GM21515 (cell line): ENCODE data around the gene CNTNAP2.

Experiments
- ATAC-seq: cut with Tn5 transposase; IDR thresholded peaks from one replicate; pipeline ENCODE4 v1.9.1; 2021; ENCODE audit not compliant: unreplicated experiment

The CNTNAP2 gene

GRCh38 chr7:146982482-146982881, 865.9 kb downstream of the CNTNAP2 start:
- ATAC-seq = no peak

- no peak for ATAC-seq
Measured at GRCh38 chr7:146991596-146991995, 875.0 kb downstream of the CNTNAP2 start.

- ATAC-seq = no peak
Measured at GRCh38 chr7:146993764-146994163, 877.2 kb downstream of the CNTNAP2 start.

GRCh38 chr7:147008530-147008929, 891.9 kb downstream of the CNTNAP2 start:
- ATAC-seq = no peak

DNA sequence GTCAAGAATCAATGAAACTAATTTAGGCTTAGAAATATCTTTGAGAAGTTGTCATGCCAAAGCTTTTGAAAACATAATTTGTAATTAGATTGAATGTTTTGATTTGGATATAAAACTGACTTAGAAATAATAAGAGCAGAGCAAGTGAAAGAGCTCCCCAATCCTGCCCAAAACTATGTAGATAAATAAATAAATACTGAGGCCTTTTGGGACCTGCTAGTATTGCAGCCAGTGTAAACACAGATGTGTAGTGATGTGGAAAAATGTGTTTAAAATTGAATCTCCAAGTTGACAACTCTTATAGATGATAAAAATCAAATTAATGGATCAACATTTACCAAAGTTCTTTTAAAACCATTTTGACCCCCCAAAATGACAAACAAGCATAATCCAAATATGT, 896.1 kb downstream of the CNTNAP2 start:
- ATAC-seq = no peak

- no peak for ATAC-seq
Measured at GRCh38 chr7:147013825-147014224, 897.2 kb downstream of the CNTNAP2 start.

DNA sequence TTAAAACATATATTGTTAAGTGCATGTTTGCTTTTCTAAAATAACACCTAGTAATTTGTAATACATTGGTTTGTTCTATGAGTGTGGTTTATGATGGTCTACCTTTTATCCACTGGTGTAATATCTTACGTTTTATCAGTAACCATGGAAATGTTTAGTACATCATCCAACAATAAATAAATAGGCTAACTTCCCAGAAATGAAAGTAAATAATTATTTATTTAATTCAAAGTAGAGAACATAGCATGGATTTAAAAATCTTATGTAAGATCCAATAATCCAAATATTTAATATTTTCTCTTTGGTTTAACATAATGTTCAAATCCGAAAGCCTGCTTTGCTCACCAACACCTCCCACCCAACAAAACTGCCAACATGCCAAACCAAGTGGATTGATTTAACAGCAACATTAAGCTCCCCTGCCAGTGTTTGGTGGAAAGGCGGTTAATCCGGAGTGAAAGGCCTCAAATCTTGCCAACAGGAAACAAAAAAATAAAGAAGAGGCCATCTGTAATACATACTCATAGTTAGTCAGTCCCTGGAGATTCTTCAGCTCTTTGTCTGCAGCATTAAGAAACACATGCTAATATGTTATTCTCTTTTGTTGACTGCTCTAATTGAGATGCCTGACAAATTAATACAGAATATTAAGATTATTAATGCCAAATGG, 897.8 kb downstream of the CNTNAP2 start:
- no peak for ATAC-seq

- no peak for ATAC-seq
Measured at GRCh38 chr7:147015999-147016398, 899.4 kb downstream of the CNTNAP2 start.

DNA sequence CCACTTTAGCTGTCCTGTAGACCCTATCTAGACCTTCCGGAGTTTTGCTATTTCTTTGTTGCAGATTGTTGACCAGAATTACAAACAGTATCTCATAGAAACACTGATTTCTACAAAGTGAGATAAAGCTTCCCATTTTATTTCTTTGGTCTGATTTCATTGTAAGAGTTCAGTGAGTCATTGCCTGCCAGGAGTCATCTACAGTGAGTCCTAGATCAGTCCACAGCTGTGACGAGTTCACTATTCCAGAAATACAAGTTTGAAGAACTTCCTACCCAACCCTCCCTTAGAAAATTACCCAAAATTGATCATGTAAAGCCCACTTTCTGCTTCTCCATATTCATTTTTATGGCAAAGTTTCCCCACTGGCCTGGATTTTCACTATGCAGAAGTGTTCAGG, 905.5 kb downstream of the CNTNAP2 start:
- no peak for ATAC-seq

DNA sequence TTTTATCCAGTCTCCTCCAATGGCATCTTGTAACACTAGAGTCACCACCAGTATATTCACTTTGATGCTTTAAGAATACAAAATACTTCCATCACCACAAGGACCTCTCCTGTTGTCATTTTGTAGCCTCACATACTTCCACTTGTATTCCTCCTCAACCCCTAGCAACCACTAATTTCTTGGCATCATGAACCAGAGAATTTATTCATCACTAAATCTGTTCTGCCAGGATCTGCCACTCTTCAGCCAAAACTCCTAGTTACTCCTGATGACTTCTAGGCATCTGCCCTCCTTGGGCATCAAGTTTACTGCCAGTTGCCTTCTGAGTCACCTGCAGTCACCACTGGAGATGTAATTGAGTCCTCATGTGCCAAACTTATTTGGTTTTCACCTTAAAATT, 906.8 kb downstream of the CNTNAP2 start:
- no peak for ATAC-seq

GRCh38 chr7:147029953-147030352, 913.4 kb downstream of the CNTNAP2 start:
- no peak for ATAC-seq

DNA sequence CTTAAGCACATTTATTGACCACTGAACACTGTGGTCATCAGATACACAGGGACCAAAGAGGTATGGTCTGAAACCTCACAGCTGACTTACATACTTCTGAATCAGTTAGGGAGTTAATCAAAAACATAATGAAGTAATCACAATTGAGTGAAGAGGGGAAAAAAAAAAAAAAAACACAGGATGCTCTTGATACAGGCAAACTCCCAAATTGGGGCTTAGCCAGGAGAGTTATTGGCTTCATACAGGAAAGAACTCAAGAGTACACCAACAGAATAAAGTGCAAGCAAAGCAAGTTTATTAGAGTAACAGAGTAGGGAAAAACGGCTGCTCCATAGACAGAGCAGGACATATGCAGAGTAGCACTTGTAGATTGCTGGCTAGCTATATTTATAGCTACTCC, 917.0 kb downstream of the CNTNAP2 start:
- no peak for ATAC-seq

DNA sequence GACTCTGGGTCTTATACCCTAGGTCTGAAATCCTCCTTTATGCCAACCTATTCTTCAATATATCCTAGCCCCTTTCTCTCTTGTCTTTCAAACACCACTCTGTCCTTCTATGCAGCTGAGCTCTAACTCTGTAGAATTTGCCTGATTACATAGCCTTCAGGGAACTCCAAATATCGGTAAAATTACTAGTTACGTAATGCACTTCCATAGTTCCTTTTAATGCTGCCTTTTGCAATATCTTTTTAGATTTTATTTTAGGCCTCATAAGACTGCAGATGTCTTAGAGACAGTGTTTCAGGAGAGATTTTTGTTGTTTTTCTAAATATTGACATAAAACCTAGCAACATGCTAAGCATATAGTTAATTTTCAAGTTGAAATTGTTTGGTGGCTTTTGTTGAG, 924.8 kb downstream of the CNTNAP2 start:
- no peak for ATAC-seq

- no peak for ATAC-seq
Measured at GRCh38 chr7:147044941-147045340, 928.3 kb downstream of the CNTNAP2 start.

DNA sequence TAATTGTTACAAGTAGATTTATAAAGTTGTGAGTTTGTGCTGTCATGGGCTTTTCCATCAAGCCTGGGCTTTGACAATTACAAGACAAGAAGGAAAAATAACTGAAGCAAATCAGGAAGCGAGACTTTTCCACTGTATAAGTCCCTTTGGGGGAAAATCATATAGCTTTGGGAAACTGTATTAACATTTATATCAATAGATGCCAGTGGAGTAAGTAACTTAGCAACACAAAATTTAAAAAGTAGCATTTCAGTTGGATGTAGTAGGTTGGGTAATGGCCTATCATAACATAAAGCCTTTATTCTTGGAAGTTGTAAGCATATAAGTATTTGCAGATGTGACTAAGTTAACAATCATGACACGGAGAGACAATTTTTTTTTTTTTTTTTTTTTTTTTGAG, 931.1 kb downstream of the CNTNAP2 start:
- no peak for ATAC-seq

- no peak for ATAC-seq
Measured at GRCh38 chr7:147048864-147049263, 932.3 kb downstream of the CNTNAP2 start.

GRCh38 chr7:147052818-147053217, 936.2 kb downstream of the CNTNAP2 start:
- ATAC-seq = no peak

- ATAC-seq = no peak
Measured at GRCh38 chr7:147053746-147054145, 937.1 kb downstream of the CNTNAP2 start.

- no peak for ATAC-seq
Measured at GRCh38 chr7:147060070-147060469, 943.5 kb downstream of the CNTNAP2 start.

GRCh38 chr7:147062897-147063296, 946.3 kb downstream of the CNTNAP2 start:
- ATAC-seq = no peak

DNA sequence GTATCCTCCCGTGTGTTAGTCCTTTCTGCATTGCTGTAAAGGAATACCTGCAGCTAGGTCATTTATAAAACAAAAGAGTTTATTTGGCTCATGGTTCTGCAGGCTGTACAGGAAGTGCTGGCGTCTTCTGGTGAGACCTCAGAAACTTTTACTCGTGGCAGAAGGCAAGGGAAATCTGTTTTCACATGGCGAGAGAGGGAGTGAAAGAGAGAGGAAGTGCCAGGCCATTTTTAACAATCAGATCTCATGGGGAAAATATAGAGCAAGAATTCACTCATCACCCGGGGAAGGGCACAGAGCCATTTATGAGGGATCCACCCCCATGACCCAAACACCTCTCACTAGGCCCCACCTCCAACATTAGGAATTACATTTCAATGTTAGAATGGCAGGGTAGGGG, 952.2 kb downstream of the CNTNAP2 start:
- ATAC-seq = no peak

DNA sequence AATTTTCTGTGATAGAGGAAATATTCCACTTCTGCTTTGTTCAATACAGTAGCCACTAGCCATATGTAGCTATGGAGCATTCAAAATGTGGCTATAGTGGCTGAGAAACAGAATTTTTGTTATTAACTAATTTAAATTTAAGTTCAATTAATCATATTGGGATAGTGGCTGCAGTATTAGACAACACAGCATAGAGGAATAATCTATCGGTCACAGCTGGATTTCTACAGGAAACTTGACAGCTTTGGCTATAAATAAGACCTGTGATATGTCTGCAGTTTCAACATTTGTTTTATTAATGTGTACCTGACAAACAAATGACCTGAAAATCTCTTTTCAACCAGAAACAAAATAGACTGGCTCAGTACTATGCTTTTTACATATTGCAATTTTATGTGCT, 953.2 kb downstream of the CNTNAP2 start:
- ATAC-seq = no peak

DNA sequence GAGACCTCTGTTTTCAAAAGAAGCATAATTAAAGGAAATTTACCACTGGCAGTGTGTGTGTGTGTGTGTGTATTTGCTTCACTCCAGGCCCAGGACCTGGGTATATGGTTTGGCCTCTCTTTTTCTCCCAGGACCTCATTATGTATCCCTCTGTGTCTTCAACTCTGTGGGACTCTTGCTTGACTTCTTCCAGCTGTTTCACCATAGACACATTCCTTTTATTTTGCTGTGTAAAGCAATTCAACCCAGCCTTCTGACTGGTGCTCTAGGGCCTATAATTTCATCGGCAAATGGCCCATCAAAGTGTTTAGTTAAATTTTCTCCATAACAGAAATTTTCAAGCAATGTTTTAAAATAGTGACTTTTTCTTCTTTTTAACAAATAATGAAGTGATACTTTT, 954.3 kb downstream of the CNTNAP2 start:
- no peak for ATAC-seq
